ENCODE data around the gene RAB9A.
"Not testable (repeated sequence)": the region's sequence is repeated elsewhere in the genome, so short reads cannot be mapped to it uniquely, and the experiment has no call there.

Gene RAB9A

DNA sequence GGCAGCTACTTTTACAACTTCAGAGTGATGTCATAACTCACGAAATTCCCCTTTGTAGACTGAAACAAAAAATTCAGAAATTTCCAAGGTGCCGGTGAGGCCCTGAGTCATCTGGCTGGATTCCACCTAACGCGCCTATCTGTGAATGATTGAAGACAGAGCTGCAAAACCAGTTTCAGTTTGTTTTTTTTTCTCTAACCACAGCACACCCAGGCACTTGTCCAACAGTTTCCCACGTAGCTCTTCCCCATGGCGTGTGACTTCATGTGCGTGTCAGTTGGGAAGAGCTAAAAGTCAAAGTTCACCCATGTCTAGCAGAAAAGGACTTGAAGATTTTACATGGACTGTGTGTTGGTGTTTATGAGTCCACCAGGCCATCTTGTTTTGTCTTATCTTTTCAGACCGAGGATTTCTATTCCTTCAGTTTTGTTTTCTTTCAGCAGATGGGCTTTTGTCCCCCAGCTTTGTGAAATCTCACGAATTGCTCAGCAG, 19.6 kb upstream of the RAB9A start:
- H3K27ac ChIP-seq (ENCODE audit: low read depth, low read length): no peak overlapping the region
- TF ChIP-seq, protein P1, sequence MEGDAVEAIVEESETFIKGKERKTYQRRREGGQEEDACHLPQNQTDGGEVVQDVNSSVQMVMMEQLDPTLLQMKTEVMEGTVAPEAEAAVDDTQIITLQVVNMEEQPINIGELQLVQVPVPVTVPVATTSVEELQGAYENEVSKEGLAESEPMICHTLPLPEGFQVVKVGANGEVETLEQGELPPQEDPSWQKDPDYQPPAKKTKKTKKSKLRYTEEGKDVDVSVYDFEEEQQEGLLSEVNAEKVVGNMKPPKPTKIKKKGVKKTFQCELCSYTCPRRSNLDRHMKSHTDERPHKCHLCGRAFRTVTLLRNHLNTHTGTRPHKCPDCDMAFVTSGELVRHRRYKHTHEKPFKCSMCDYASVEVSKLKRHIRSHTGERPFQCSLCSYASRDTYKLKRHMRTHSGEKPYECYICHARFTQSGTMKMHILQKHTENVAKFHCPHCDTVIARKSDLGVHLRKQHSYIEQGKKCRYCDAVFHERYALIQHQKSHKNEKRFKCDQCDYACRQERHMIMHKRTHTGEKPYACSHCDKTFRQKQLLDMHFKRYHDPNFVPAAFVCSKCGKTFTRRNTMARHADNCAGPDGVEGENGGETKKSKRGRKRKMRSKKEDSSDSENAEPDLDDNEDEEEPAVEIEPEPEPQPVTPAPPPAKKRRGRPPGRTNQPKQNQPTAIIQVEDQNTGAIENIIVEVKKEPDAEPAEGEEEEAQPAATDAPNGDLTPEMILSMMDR (IDR thresholded peaks at IDR 0.05; ENCODE audit: low read depth, low read length, poor library complexity, severe bottlenecking): no peak
- TF ChIP-seq EZH2phosphoT487 (IDR thresholded peaks at IDR 0.05; ENCODE audit: borderline replicate concordance, low read length): no peak
- no peaks in the 10 kb centered on the region for H3K9me3 ChIP-seq (ENCODE audit: control insufficient read depth, insufficient read depth, low read length)
- H3F3A ChIP-seq (ENCODE audit: control insufficient read depth, insufficient read depth): no peaks in the 10 kb centered on the region
- peaks cover 68% of the 10 kb centered on the region for H3K4me1 ChIP-seq (ENCODE audit: control insufficient read depth, low read length)
- no peaks in the 10 kb centered on the region for H4K20me1 ChIP-seq (ENCODE audit: control insufficient read depth, insufficient read depth, low read depth, low read length)
- peak overlapping the region; percentile 27; the same call in 1 of the 2 replicates for H3K4me3 ChIP-seq (ENCODE audit: low read length)
- H3K36me3 ChIP-seq (ENCODE audit: control insufficient read depth, low read length): no peaks in the 10 kb centered on the region
- H3K4me2 ChIP-seq (ENCODE audit: low read length): peak overlapping the region; percentile 49
- H3K79me2 ChIP-seq (ENCODE audit: control insufficient read depth, low read length): no peaks in the 10 kb centered on the region
- H3K27me3 ChIP-seq (ENCODE audit: control insufficient read depth, low read length): no peaks in the 10 kb centered on the region
- no peaks in the 10 kb centered on the region for H3K9me2 ChIP-seq (replicated peaks; ENCODE audit: control insufficient read depth, low read length)

DNA sequence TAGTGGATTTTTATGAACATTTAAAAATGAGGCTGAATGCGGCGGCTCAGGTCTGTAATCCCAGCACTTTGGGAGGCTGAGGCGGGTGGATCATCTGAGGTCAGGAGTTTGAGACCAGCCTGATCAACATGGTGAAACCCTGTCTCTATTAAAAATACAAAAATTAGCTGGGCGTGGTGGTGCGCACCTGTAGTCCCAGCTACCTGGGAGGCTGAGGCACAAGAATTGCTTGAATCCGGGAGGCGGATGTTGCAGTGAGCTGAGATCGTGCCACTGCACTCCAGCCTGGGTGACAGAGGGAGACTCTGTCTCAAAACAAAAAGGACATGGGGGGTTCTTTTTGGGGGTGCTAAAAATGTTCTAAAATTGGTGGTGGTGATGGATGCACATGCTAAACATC, 19.2 kb upstream of the RAB9A start:
- not testable (repeated sequence) for H3K27me3 ChIP-seq (ENCODE audit: control insufficient read depth, low read length); H3K79me2 ChIP-seq (ENCODE audit: control insufficient read depth, low read length); H3K9me3 ChIP-seq (ENCODE audit: control insufficient read depth, insufficient read depth, low read length); H3K36me3 ChIP-seq (ENCODE audit: control insufficient read depth, low read length); H3F3A ChIP-seq (ENCODE audit: control insufficient read depth, insufficient read depth); H4K20me1 ChIP-seq (ENCODE audit: control insufficient read depth, insufficient read depth, low read depth, low read length); H3K27ac ChIP-seq (ENCODE audit: low read depth, low read length); H3K9me2 ChIP-seq (replicated peaks; ENCODE audit: control insufficient read depth, low read length)
- H3K4me3 ChIP-seq (ENCODE audit: low read length): peak overlapping the region; percentile 27; the same call in 1 of the 2 replicates
- peaks cover 68% of the 10 kb centered on the region for H3K4me1 ChIP-seq (ENCODE audit: control insufficient read depth, low read length)
- H3K4me2 ChIP-seq (ENCODE audit: low read length): peak overlapping the region; percentile 49

DNA sequence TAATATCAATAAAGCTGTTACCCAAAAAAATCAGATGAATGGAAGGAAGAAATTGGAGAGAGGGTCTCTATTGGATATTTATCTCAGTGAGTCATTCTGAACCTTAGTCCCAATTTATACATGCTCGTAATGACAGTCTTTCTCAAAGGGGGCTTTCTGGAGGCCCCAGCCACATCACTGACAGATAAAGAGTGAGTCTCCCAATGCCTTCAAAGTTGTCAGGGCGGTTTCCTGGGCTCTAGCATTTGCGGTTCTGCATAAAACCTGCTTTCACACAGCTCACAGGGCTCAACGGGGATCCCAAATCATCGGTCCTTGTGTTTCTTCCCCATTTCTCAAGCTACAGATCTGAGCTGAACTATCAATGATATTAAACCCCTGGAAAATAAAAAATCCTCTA, 18.7 kb upstream of the RAB9A start:
- H3F3A ChIP-seq (ENCODE audit: control insufficient read depth, insufficient read depth): no peaks in the 10 kb centered on the region
- no peaks in the 10 kb centered on the region for H3K36me3 ChIP-seq (ENCODE audit: control insufficient read depth, low read length)
- H3K4me3 ChIP-seq (ENCODE audit: low read length): no peak overlapping the region
- no peaks in the 10 kb centered on the region for H3K79me2 ChIP-seq (ENCODE audit: control insufficient read depth, low read length)
- no peaks in the 10 kb centered on the region for H4K20me1 ChIP-seq (ENCODE audit: control insufficient read depth, insufficient read depth, low read depth, low read length)
- H3K9me2 ChIP-seq (replicated peaks; ENCODE audit: control insufficient read depth, low read length): no peaks in the 10 kb centered on the region
- no peak overlapping the region for H3K4me2 ChIP-seq (ENCODE audit: low read length)
- peaks cover 70% of the 10 kb centered on the region for H3K4me1 ChIP-seq (ENCODE audit: control insufficient read depth, low read length)
- TF ChIP-seq, protein P1 (IDR thresholded peaks at IDR 0.05; ENCODE audit: low read depth, low read length, poor library complexity, severe bottlenecking): no peak
- TF ChIP-seq EZH2phosphoT487 (IDR thresholded peaks at IDR 0.05; ENCODE audit: borderline replicate concordance, low read length): no peak
- no peak overlapping the region for H3K27ac ChIP-seq (ENCODE audit: low read depth, low read length)
- H3K9me3 ChIP-seq (ENCODE audit: control insufficient read depth, insufficient read depth, low read length): no peaks in the 10 kb centered on the region
- H3K27me3 ChIP-seq (ENCODE audit: control insufficient read depth, low read length): no peaks in the 10 kb centered on the region

DNA sequence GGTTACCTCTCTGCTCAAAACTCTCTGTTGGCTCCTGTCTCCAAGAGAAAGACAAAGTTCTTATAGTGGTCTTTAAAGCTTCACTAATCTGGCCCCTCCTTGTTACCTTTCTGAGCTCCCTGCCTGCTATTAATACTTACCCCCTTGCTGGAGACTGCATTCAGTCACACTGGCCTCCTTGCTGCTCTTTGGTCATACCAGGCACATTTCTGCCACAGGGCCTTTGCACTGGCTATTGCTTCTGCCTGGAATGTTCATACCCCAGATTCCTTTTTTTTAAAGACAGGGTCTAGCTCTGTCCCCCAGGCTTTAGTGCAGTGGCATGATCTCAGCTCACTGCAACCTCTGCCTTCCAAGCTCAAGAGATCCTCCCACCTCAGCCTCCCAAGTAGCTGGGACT, 15.9 kb upstream of the RAB9A start:
- Histone ChIP-seq H3K4me3 (ENCODE audit: low read length) (no peak overlapping the region), H3K79me2 (ENCODE audit: control insufficient read depth, low read length) (no peaks in the 10 kb centered on the region), H4K20me1 (ENCODE audit: control insufficient read depth, insufficient read depth, low read depth, low read length) (no peaks in the 10 kb centered on the region), H3K27ac (ENCODE audit: low read depth, low read length) (0 out of 2 replicates have a peak overlapping the region, but pooled peaks have one; percentile 35), H3K4me2 (ENCODE audit: low read length) (peak overlapping the region; percentile 40; the same call in 1 of the 2 replicates), H3K36me3 (ENCODE audit: control insufficient read depth, low read length) (no peaks in the 10 kb centered on the region), H3F3A (ENCODE audit: control insufficient read depth, insufficient read depth) (no peaks in the 10 kb centered on the region), H3K9me3 (ENCODE audit: control insufficient read depth, insufficient read depth, low read length) (no peaks in the 10 kb centered on the region), H3K9me2 (replicated peaks; ENCODE audit: control insufficient read depth, low read length) (no peaks in the 10 kb centered on the region), H3K4me1 (ENCODE audit: control insufficient read depth, low read length) (peaks cover 72% of the 10 kb centered on the region), H3K27me3 (ENCODE audit: control insufficient read depth, low read length) (no peaks in the 10 kb centered on the region)
- no peak for TF ChIP-seq EZH2phosphoT487 (IDR thresholded peaks at IDR 0.05; ENCODE audit: borderline replicate concordance, low read length)
- TF ChIP-seq, protein P1 (IDR thresholded peaks at IDR 0.05; ENCODE audit: low read depth, low read length, poor library complexity, severe bottlenecking): no peak

Data from DOHH2 (cell line).